ENCODE data around the gene KCNC3.

Gene KCNC3

DNA sequence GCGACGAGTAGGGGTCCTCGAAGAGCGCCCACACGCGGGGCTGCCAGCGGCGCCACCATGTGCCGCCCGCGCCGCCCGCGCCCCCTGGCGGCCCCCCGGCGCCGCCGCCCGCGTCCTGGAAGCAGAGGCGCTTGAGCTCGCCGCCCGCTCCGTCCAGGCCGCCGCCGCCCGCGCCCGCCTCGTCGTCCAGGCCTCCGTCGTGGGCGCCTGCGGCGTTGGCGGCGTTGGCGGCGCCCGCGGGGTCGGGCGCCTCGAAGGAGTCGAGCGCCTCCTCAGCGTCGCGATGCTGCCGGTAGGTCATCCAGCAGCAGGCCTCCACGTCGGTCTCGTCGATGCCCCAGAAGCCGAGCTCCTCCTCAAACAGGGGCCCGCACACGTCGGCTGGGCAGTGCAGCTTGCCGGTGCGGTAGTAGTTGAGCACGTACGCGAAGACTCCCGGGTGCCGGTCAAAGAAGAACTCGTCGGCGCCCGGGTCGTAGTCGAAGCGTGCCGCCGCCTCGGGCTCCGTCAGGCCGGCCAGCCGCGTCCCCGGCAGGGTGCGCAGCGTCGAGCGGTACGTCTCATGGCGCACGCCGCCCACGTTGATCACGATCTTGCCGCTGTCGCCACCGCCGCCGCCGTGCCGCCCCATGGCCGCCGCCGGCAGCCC lies 829 bp downstream of the KCNC3 start:
- TF ChIP-seq, protein P1, sequence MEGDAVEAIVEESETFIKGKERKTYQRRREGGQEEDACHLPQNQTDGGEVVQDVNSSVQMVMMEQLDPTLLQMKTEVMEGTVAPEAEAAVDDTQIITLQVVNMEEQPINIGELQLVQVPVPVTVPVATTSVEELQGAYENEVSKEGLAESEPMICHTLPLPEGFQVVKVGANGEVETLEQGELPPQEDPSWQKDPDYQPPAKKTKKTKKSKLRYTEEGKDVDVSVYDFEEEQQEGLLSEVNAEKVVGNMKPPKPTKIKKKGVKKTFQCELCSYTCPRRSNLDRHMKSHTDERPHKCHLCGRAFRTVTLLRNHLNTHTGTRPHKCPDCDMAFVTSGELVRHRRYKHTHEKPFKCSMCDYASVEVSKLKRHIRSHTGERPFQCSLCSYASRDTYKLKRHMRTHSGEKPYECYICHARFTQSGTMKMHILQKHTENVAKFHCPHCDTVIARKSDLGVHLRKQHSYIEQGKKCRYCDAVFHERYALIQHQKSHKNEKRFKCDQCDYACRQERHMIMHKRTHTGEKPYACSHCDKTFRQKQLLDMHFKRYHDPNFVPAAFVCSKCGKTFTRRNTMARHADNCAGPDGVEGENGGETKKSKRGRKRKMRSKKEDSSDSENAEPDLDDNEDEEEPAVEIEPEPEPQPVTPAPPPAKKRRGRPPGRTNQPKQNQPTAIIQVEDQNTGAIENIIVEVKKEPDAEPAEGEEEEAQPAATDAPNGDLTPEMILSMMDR (conservative IDR thresholded peaks at IDR 0.05; ENCODE audit: low read depth, low read length) = no peak
- no peak overlapping the region for H2AFZ ChIP-seq (ENCODE audit: low read depth)
- H4K20me1 ChIP-seq (ENCODE audit: insufficient read depth) = no peaks in the 10 kb centered on the region
- no peak overlapping the region for H3K27ac ChIP-seq
- no peaks in the 10 kb centered on the region for H3K4me1 ChIP-seq (ENCODE audit: low read depth, poor library complexity, severe bottlenecking)
- H3K4me3 ChIP-seq (IDR thresholded peaks at IDR 0.05; ENCODE audit: insufficient read depth, low read depth, low read length) = no peak overlapping the region
- H3K36me3 ChIP-seq (ENCODE audit: insufficient read depth) = no peaks in the 10 kb centered on the region
- no peak overlapping the region for H3K9ac ChIP-seq
- H3K27me3 ChIP-seq (ENCODE audit: insufficient read depth, low read depth) = peaks cover 38% of the 10 kb centered on the region
- H3K79me2 ChIP-seq (ENCODE audit: insufficient read depth, low read depth) = no peaks in the 10 kb centered on the region
- H3K4me2 ChIP-seq = no peak overlapping the region

DNA sequence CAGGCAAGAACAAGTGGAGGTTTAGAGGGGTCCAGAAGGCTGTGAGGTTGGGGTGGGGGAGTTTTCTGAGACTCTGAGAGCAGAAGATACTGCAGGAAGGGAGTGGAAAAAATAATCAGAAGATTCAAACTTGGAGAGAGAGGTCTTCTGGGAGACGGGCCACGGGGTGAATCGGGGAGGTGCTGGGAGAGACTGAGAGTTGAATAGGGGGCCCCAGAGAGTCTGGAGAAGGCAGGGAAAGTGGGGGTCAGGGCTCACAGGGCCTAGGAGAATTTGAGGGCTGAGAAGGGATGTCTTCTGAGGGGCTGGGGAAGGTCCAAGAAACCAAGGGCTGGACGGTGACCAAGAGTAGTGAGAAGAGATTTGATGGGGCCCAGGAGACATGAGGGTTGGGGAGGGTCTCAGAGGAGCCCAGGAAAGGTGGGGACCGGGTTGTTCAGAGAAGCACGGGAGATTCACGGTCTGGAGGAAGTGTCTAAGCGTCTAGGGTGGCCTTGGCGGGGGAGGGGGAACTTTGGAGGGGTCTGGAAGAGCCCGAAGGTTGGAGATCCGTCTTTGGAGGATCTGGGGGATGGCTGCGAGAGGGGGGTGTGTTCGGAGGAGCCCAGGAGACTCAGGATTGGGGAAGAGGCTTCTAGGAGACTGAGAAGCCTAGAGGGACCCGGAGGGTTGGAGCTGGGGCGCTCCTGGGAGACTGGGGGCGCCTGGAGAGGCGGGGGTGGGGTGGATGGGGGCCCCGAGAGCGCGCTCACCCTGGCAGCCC lies 1.5 kb downstream of the KCNC3 start:
- TF ChIP-seq, protein P1 (conservative IDR thresholded peaks at IDR 0.05; ENCODE audit: low read depth, low read length) = no peak
- Histone ChIP-seq H4K20me1 (ENCODE audit: insufficient read depth) (no peaks in the 10 kb centered on the region), H3K4me3 (IDR thresholded peaks at IDR 0.05; ENCODE audit: insufficient read depth, low read depth, low read length) (no peak overlapping the region), H3K27ac (no peak overlapping the region), H3K79me2 (ENCODE audit: insufficient read depth, low read depth) (no peaks in the 10 kb centered on the region), H3K9ac (no peak overlapping the region), H3K4me2 (no peak overlapping the region), H3K36me3 (ENCODE audit: insufficient read depth) (no peaks in the 10 kb centered on the region), H3K4me1 (ENCODE audit: low read depth, poor library complexity, severe bottlenecking) (no peaks in the 10 kb centered on the region), H3K27me3 (ENCODE audit: insufficient read depth, low read depth) (peaks cover 38% of the 10 kb centered on the region), H2AFZ (ENCODE audit: low read depth) (no peak overlapping the region)

DNA sequence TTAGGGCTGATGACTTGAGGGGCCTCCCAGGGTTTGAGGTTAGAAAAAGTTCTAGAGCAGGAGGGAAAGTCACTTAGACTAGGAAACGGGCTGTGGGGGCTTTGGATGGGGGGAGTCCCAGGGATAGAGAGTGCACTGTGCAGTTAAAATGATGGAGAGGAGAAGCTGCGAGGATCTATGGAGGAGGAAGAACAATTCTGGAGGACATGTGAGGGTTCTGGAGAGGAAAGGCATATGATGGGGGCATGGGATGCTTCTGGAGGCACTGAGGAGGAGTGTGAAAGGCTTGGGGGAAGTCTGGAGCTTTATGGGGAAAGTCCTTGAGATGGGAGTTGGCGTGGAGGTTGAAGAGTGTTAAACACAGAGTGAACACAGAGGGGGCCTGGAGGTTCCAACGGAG lies 2.2 kb downstream of the KCNC3 start:
- Histone ChIP-seq H3K27me3 (ENCODE audit: insufficient read depth, low read depth) (peaks cover 39% of the 10 kb centered on the region), H4K20me1 (ENCODE audit: insufficient read depth) (no peaks in the 10 kb centered on the region), H3K4me3 (IDR thresholded peaks at IDR 0.05; ENCODE audit: insufficient read depth, low read depth, low read length) (no peak overlapping the region), H3K4me2 (no peak overlapping the region), H3K79me2 (ENCODE audit: insufficient read depth, low read depth) (no peaks in the 10 kb centered on the region), H3K9ac (no peak overlapping the region), H3K4me1 (ENCODE audit: low read depth, poor library complexity, severe bottlenecking) (no peaks in the 10 kb centered on the region), H3K36me3 (ENCODE audit: insufficient read depth) (no peaks in the 10 kb centered on the region), H2AFZ (ENCODE audit: low read depth) (no peak overlapping the region), H3K27ac (no peak overlapping the region)
- TF ChIP-seq, protein P1 (conservative IDR thresholded peaks at IDR 0.05; ENCODE audit: low read depth, low read length) = no peak

DNA sequence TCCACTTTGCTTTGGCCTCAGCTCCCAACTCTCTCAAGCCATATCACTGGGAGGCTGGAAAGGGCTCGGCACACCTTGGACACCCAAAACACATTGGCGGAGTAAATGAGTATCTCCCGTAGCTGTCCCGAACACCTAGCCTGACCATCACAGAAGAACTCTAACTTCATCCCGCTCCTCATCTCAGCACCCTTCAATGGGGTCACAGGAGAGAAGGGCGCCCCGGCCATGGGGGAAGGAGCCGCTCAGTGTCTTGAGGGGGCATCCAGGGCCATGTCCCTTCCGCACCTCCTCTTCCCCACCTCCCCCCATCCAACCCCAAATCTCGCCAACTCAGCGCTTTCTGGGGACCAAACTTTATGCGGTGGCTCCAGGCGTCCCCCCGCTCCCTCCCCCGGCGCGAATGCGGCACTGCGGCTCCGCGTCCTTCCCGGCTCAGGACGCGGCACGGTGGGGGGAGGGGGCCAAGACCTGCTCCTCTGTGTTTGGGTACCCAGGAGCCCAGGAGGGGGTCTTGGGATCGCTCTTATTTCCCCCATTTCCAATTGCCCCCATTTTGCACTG lies 3.0 kb downstream of the KCNC3 start:
- no peak overlapping the region for H2AFZ ChIP-seq (ENCODE audit: low read depth)
- TF ChIP-seq, protein P1 (conservative IDR thresholded peaks at IDR 0.05; ENCODE audit: low read depth, low read length) = no peak
- H3K4me2 ChIP-seq = no peak overlapping the region
- no peak overlapping the region for H3K9ac ChIP-seq
- H3K27ac ChIP-seq = no peak overlapping the region
- H3K4me3 ChIP-seq (IDR thresholded peaks at IDR 0.05; ENCODE audit: insufficient read depth, low read depth, low read length) = no peak overlapping the region
- no peaks in the 10 kb centered on the region for H4K20me1 ChIP-seq (ENCODE audit: insufficient read depth)
- no peaks in the 10 kb centered on the region for H3K79me2 ChIP-seq (ENCODE audit: insufficient read depth, low read depth)
- H3K4me1 ChIP-seq (ENCODE audit: low read depth, poor library complexity, severe bottlenecking) = no peaks in the 10 kb centered on the region
- H3K36me3 ChIP-seq (ENCODE audit: insufficient read depth) = no peaks in the 10 kb centered on the region
- H3K27me3 ChIP-seq (ENCODE audit: insufficient read depth, low read depth) = peaks cover 39% of the 10 kb centered on the region
